H1 (cell line): ENCODE results near the gene TLR1. TPM values are rescaled to one million over a fixed set of nuclear protein-coding genes. Genes with fewer than 3 reads are reported as not detected.

ENCODE experiments used
- CTCF ChIA-PET: fragments of 300-600 bp; sonication (Branson Sonifier 250); formaldehyde crosslinking; loops from one replicate; lab custom pipeline; 2021; ENCODE audit not compliant: partially characterized antibody; lab: Charles Lee
- POLR2A ChIA-PET: fragments of 300-600 bp; sonication (Branson Sonifier 250); formaldehyde crosslinking; loops from one replicate; lab custom pipeline; 2021; ENCODE audit warnings: inconsistent platforms; ENCODE audit not compliant: partially characterized antibody; lab: Charles Lee
- DNase-seq, 2 experiments: peaks; one replicate each; pipeline versions ENCODE4 v3.0.0 to v3.0.0-alpha.2; 2010 to 2022; ENCODE audit warnings: low spot score in 2 of 2, low read depth in 1 of 2, mixed read lengths in 1 of 2
- FAIRE-seq: peaks from 2 replicates; lab custom pipeline; 2011; peaks lifted over from hg19 to GRCh38; lab: Jason Lieb, UNC
- H2AFZ ChIP-seq: 2 replicates; pipeline ENCODE4 v1.8.1; 2012; ENCODE audit warnings: low read length, inconsistent platforms
- H2AK5ac ChIP-seq: 2 replicates; pipeline ENCODE4 v1.6.1; 2013; ENCODE audit warnings: low read depth, low read length
- H2BK120ac ChIP-seq: replicated peaks from 2 replicates; pipeline ENCODE3; 2013; ENCODE audit warnings: low read depth, low read length, inconsistent platforms
- H2BK12ac ChIP-seq: 2 replicates; pipeline ENCODE4 v1.6.1; 2013; ENCODE audit warnings: low read depth, low read length
- H2BK15ac ChIP-seq: 2 replicates; pipeline ENCODE4 v1.6.1; 2013; ENCODE audit warnings: low read length
- H2BK20ac ChIP-seq: 2 replicates; pipeline ENCODE4 v1.6.1; 2013; ENCODE audit warnings: low read length
- H2BK5ac ChIP-seq: 2 replicates; pipeline ENCODE4 v1.6.1; 2013; ENCODE audit warnings: low read depth, low read length
- H3K14ac ChIP-seq: 2 replicates; pipeline ENCODE4 v1.6.1; 2013; ENCODE audit warnings: inconsistent platforms; ENCODE audit not compliant: insufficient read length
- H3K18ac ChIP-seq: 2 replicates; pipeline ENCODE4 v1.6.1; 2013; ENCODE audit warnings: low read length; ENCODE audit errors: extremely low read depth
- H3K23ac ChIP-seq: 2 replicates; pipeline ENCODE4 v1.6.1; 2013; ENCODE audit warnings: inconsistent platforms; ENCODE audit not compliant: insufficient read length
- H3K23me2 ChIP-seq: 2 replicates; pipeline ENCODE4 v1.6.1; 2013; ENCODE audit warnings: low read depth, low read length
- H3K27ac ChIP-seq: 2 replicates; pipeline ENCODE4 v1.6.1; 2011; ENCODE audit warnings: low read depth, low read length, inconsistent platforms
- H3K27me3 ChIP-seq, 4 experiments: replicated peaks in 1 of 4; 1 replicate in 1 of 4; 2 replicates in 3 of 4; pipeline versions ENCODE4 v1.6.1 to v1.8.1; 2011 to 2013; ENCODE audit warnings: low read length in 3 of 4, mild to moderate bottlenecking in 3 of 4, inconsistent platforms in 2 of 4, mixed read lengths in 2 of 4, moderate library complexity in 1 of 4; ENCODE audit not compliant: control insufficient read depth in 3 of 4, insufficient read depth in 3 of 4; ENCODE audit errors: extremely low read depth in 1 of 4
- H3K36me3 ChIP-seq, 4 experiments: 2 replicates each; pipeline versions ENCODE4 v1.6.1 to v1.8.1; 2011 to 2013; ENCODE audit warnings: mild to moderate bottlenecking in 4 of 4, low read length in 3 of 4, moderate library complexity in 2 of 4, control low read depth in 1 of 4, inconsistent platforms in 1 of 4; ENCODE audit not compliant: insufficient read depth in 4 of 4, control insufficient read depth in 2 of 4
- H3K4ac ChIP-seq: replicated peaks from 2 replicates; pipeline ENCODE3; 2013; ENCODE audit warnings: low read length, low read depth, mixed read lengths, inconsistent platforms; ENCODE audit not compliant: insufficient read length
- H3K4me1 ChIP-seq, 4 experiments: replicated peaks in 1 of 4; 1 replicate in 1 of 4; 2 replicates in 3 of 4; pipeline versions ENCODE4 v1.6.1 to v1.8.1; 2011 to 2013; ENCODE audit warnings: low read length in 3 of 4, inconsistent platforms in 2 of 4, mixed read lengths in 1 of 4; ENCODE audit not compliant: insufficient read depth in 4 of 4, control insufficient read depth in 3 of 4
- H3K4me2 ChIP-seq, 2 experiments: 2 replicates each; pipeline versions ENCODE4 v1.6.1 to v1.8.1; 2011 to 2013; ENCODE audit warnings: low read depth in 2 of 2, low read length in 2 of 2, control low read depth in 1 of 2, inconsistent platforms in 1 of 2, mild to moderate bottlenecking in 1 of 2; ENCODE audit not compliant: insufficient read depth in 1 of 2
- H3K4me3 ChIP-seq, 4 experiments: fragments of 200-600, 300-600 bp in 1 of 4; sonication (generic), shearing (Covaris generic), sonication (Bioruptor Twin) in 1 of 4; 2 replicates each; pipeline versions ENCODE4 v1.5.1 to v1.8.1; 2011 to 2016; ENCODE audit warnings: low read length in 4 of 4, low read depth in 3 of 4, control low read depth in 2 of 4, inconsistent platforms in 2 of 4, mild to moderate bottlenecking in 2 of 4, mixed read lengths in 1 of 4, moderate library complexity in 1 of 4; ENCODE audit not compliant: insufficient read depth in 2 of 4; ENCODE audit errors: extremely low read depth in 1 of 4
- H3K56ac ChIP-seq: replicated peaks from 2 replicates; pipeline ENCODE3; 2013; ENCODE audit warnings: low read depth, mild to moderate bottlenecking, mixed read lengths, low read length, inconsistent platforms; ENCODE audit not compliant: insufficient read length
- H3K79me1 ChIP-seq: 2 replicates; pipeline ENCODE4 v1.6.1; 2013; ENCODE audit warnings: low read depth, low read length, control low read depth
- H3K79me2 ChIP-seq, 2 experiments: 2 replicates each; pipeline versions ENCODE4 v1.6.1 to v1.8.1; 2012 to 2013; ENCODE audit warnings: low read length in 2 of 2, mild to moderate bottlenecking in 2 of 2, inconsistent platforms in 1 of 2; ENCODE audit not compliant: insufficient read depth in 2 of 2, control insufficient read depth in 1 of 2
- H3K9ac ChIP-seq, 4 experiments: replicated peaks in 1 of 4; 1 replicate in 1 of 4; 2 replicates in 3 of 4; pipeline versions ENCODE4 v1.6.1 to v1.8.1; 2011 to 2013; ENCODE audit warnings: low read depth in 3 of 4, low read length in 3 of 4, control low read depth in 2 of 4, mild to moderate bottlenecking in 2 of 4, moderate library complexity in 2 of 4, inconsistent platforms in 1 of 4; ENCODE audit errors: extremely low read depth in 1 of 4
- H3K9me3 ChIP-seq, 2 experiments: 2 replicates each; pipeline versions ENCODE4 v1.6.1 to v1.8.1; 2012 to 2013; ENCODE audit warnings: mild to moderate bottlenecking in 2 of 2, moderate library complexity in 2 of 2, control low read depth in 1 of 2, inconsistent platforms in 1 of 2, low read depth in 1 of 2, low read length in 1 of 2, mixed read lengths in 1 of 2; ENCODE audit not compliant: insufficient read depth in 2 of 2
- H4K20me1 ChIP-seq, 2 experiments: replicated peaks in 1 of 2; 2 replicates each; pipeline versions ENCODE3 to v1.8.1; 2011 to 2013; ENCODE audit warnings: inconsistent platforms in 2 of 2, low read length in 2 of 2, mild to moderate bottlenecking in 1 of 2; ENCODE audit not compliant: insufficient read depth in 2 of 2, control insufficient read depth in 1 of 2
- H4K5ac ChIP-seq: 2 replicates; pipeline ENCODE4 v1.6.1; 2013; ENCODE audit warnings: low read length, low read depth, mixed read lengths, inconsistent platforms; ENCODE audit not compliant: insufficient read length
- H4K8ac ChIP-seq: 2 replicates; pipeline ENCODE4 v1.8.0; 2013; ENCODE audit warnings: mild to moderate bottlenecking, moderate library complexity, low read length, inconsistent platforms; ENCODE audit not compliant: insufficient read depth; ENCODE audit errors: extremely low read depth
- H4K91ac ChIP-seq: replicated peaks from 2 replicates; pipeline ENCODE3; 2013; ENCODE audit warnings: low read length, mixed read lengths, inconsistent platforms; ENCODE audit not compliant: insufficient read length
- CBX5 ChIP-seq: fragments of 300-800, 300-1000 bp; sonication (generic); IDR thresholded peaks from 2 replicates; pipeline ENCODE4 v1.7.1; 2016; ENCODE audit warnings: antibody characterized with exemption, low read length, low read depth
- CEBPB ChIP-seq: IDR thresholded peaks from 2 replicates; pipeline ENCODE4 v1.6.1; 2012; ENCODE audit warnings: low read depth, low read length
- E2F6 ChIP-seq: IDR thresholded peaks from 2 replicates; pipeline ENCODE4 v1.6.1; 2012; ENCODE audit warnings: inconsistent platforms
- SP1 ChIP-seq: IDR thresholded peaks from 2 replicates; pipeline ENCODE4 v1.6.1; 2011; ENCODE audit warnings: low read depth, low read length
- YY1 ChIP-seq: IDR thresholded peaks from 2 replicates; pipeline ENCODE4 v1.6.1; 2011; ENCODE audit warnings: low read depth, mild to moderate bottlenecking, low read length
- WGBS, 2 experiments: shearing (Covaris generic) in 1 of 2; methylation state at CpG; one replicate each; pipeline versions ENCODE4 v1.1.6 to v1.1.7; 2013 to 2015; ENCODE audit warnings: low lambda C conversion rate in 2 of 2, mixed read lengths in 2 of 2, inconsistent platforms in 1 of 2, low coverage in 1 of 2, missing lambda C conversion rate in 1 of 2; ENCODE audit not compliant: insufficient replicate concordance in 2 of 2, insufficient coverage in 1 of 2, insufficient read length in 1 of 2; ENCODE audit errors: extremely low coverage in 1 of 2, missing lambda C conversion rate in 1 of 2; 5-methylcytosine and 5-hydroxymethylcytosine counted together
- polyA plus RNA-seq, 7 experiments: library from polyadenylated mRNA; depleted of rRNA in 3 of 7; stranded (reverse) in 5 of 7; unstranded in 2 of 7; fragments of >200 nt in 5 of 7; fragments of 200-250 nt in 2 of 7; gene quantifications; 1 replicate in 5 of 7; 2 replicates in 1 of 7; 4 replicates in 1 of 7; pipeline versions ENCODE4 v1.2.1 to v1.2.3, GENCODE V29; 2011 to 2013; ENCODE audit warnings: missing spikeins in 2 of 7, mixed read lengths in 2 of 7
- total RNA-seq: library from RNA; stranded (reverse); fragmentation: NEBNext Ultra II Directional; extraction: Animal tissue kit (Norgen Biotek cat#: 25700); gene quantifications from 2 replicates; pipeline ENCODE4 v1.2.1, GENCODE V29; 2021

The TLR1 gene
- total and polyA plus RNA-seq, 2 of the 8 experiments (the other 6 are each of a cell fraction or from before 2014, with no cell fraction given) = not detected

GRCh38 chr4:38779790-38780189 is 24.8 kb downstream of the TLR1 start:
- POLR2A ChIA-PET = no interaction called here
- no peaks in the 10 kb centered on the region for H3K27me3 ChIP-seq
- no peak overlapping the region for H2BK12ac ChIP-seq
- H3K18ac ChIP-seq = no peak overlapping the region
- H3K79me2 ChIP-seq = no peaks in the 10 kb centered on the region
- no peaks in the 10 kb centered on the region for H3K79me1 ChIP-seq
- H3K4me1 ChIP-seq = no peaks in the 10 kb centered on the region
- H3K27ac ChIP-seq = no peak overlapping the region
- no peak overlapping the region for H2BK120ac ChIP-seq
- no peak overlapping the region for H3K4me2 ChIP-seq
- no peaks in the 10 kb centered on the region for H3K23me2 ChIP-seq
- H3K14ac ChIP-seq = no peak overlapping the region
- no peak overlapping the region for H4K8ac ChIP-seq
- CTCF ChIA-PET = interaction anchor here (6.3 to 8.5 kb wide), 2 partner anchors 11 to 19 kb away, joined by 77 to 136 read pairs; no protein-coding TSS in a partner anchor
- no peak overlapping the region for H2BK15ac ChIP-seq
- WGBS, 2 experiments = 92% methylated on average over 5 of the region's 5 CpGs; no CpG with 5 or more reads in 1 of the 2 experiments
- H2AK5ac ChIP-seq = no peak overlapping the region
- TF ChIP-seq CEBPB = no peak
- TF ChIP-seq SP1 = no peak
- TF ChIP-seq E2F6 = no peak
- no peak for TF ChIP-seq YY1
- no peak for TF ChIP-seq CBX5
- H2BK20ac ChIP-seq = no peak overlapping the region
- H3K23ac ChIP-seq = no peak overlapping the region
- H3K9me3 ChIP-seq = no peaks in the 10 kb centered on the region
- H4K91ac ChIP-seq = no peak overlapping the region
- H3K4ac ChIP-seq = no peak overlapping the region
- no peaks in the 10 kb centered on the region for H3K36me3 ChIP-seq
- DNase-seq (no peak), FAIRE-seq (no peak)
- H2AFZ ChIP-seq = no peak overlapping the region
- no peak overlapping the region for H3K56ac ChIP-seq
- no peak overlapping the region for H2BK5ac ChIP-seq
- no peaks in the 10 kb centered on the region for H4K20me1 ChIP-seq
- no peak overlapping the region for H3K4me3 ChIP-seq
- no peak overlapping the region for H3K9ac ChIP-seq
- no peak overlapping the region for H4K5ac ChIP-seq
